IPS-NIHi11 (cell line): Measurements from ENCODE around the gene GULP1.
"Not testable (repeated sequence)": the region's sequence is repeated elsewhere in the genome, so short reads cannot be mapped to it uniquely, and the experiment has no call there.

Source experiments
- DNase-seq: peaks from one replicate; pipeline ENCODE4 v3.0.0; 2012; ENCODE audit warnings: mixed read lengths, low spot score

Gene GULP1

GRCh38 chr2:188551671-188552070 is 260.0 kb downstream of the GULP1 start:
- no peak for DNase-seq

- no peak for DNase-seq
These were observed 265.4 kb downstream of the GULP1 start for GRCh38 chr2:188557081-188557480.

- DNase-seq: not testable (repeated sequence)
These were observed 267.8 kb downstream of the GULP1 start for GRCh38 chr2:188559455-188559854.

- DNase-seq: no peak
These were observed 269.9 kb downstream of the GULP1 start for GRCh38 chr2:188561473-188561979.

GRCh38 chr2:188569431-188570165 is 277.9 kb downstream of the GULP1 start:
- DNase-seq: no peak

- DNase-seq: no peak
These were observed 278.7 kb downstream of the GULP1 start for GRCh38 chr2:188570370-188570769.

- DNase-seq: no peak
These were observed 280.0 kb downstream of the GULP1 start for GRCh38 chr2:188571543-188572303.

- DNase-seq: no peak
These were observed 280.9 kb downstream of the GULP1 start for GRCh38 chr2:188572592-188572991.

GRCh38 chr2:188573453-188573852 is 281.8 kb downstream of the GULP1 start:
- DNase-seq: no peak

- DNase-seq: no peak
These were observed 284.3 kb downstream of the GULP1 start for GRCh38 chr2:188576006-188576405.

GRCh38 chr2:188576651-188577050 is 285.0 kb downstream of the GULP1 start:
- no peak for DNase-seq

GRCh38 chr2:188577231-188577630 is 285.6 kb downstream of the GULP1 start:
- no peak for DNase-seq

GRCh38 chr2:188580738-188581137 is 289.1 kb downstream of the GULP1 start:
- DNase-seq: no peak

- DNase-seq: no peak
These were observed 290.5 kb downstream of the GULP1 start for GRCh38 chr2:188582211-188582610.

GRCh38 chr2:188588235-188588634 is 296.6 kb downstream of the GULP1 start:
- no peak for DNase-seq

- DNase-seq: no peak
These were observed 304.4 kb downstream of the GULP1 start for GRCh38 chr2:188596054-188596453.

- peak; percentile 10 for DNase-seq
These were observed 306.9 kb downstream of the GULP1 start for GRCh38 chr2:188598551-188598950.

GRCh38 chr2:188599140-188599539 is 307.5 kb downstream of the GULP1 start:
- no peak for DNase-seq

GRCh38 chr2:188600536-188601210 is 309.0 kb downstream of the GULP1 start:
- DNase-seq: no peak

- DNase-seq: no peak
These were observed 309.7 kb downstream of the GULP1 start for GRCh38 chr2:188601391-188601790.

- DNase-seq: no peak
These were observed 310.3 kb downstream of the GULP1 start for GRCh38 chr2:188601927-188602326.

- no peak for DNase-seq
These were observed 312.9 kb downstream of the GULP1 start for GRCh38 chr2:188604579-188604978.
